Gastrocnemius medialis (tissue), 4 donors: Measurements from ENCODE around the gene RBM42.

Experiments
- CTCF ChIP-seq, 5 experiments: fragments of 450-650 bp in 3 of 5; fragments of 200-600 bp in 2 of 5; sonication (generic) in 2 of 5; IDR thresholded peaks in 4 of 5; conservative IDR thresholded peaks in 1 of 5; 1 replicate in 4 of 5; 2 replicates in 1 of 5; pipeline ENCODE4 v1.5.1; 2016 to 2019; ENCODE audit warnings: antibody characterized with exemption in 5 of 5, mild to moderate bottlenecking in 3 of 5, moderate library complexity in 3 of 5
- POLR2A ChIP-seq, 2 donors: fragments of 450-650 bp; IDR thresholded peaks; one replicate each; pipeline ENCODE4 v1.6.1; 2017; ENCODE audit warnings: antibody characterized with exemption in 2 of 2, mild to moderate bottlenecking in 2 of 2, moderate library complexity in 2 of 2

GRCh38 chr19:35629332-35629633 is 447 bp downstream of the RBM42 start:
- no peak for TF ChIP-seq CTCF (IDR thresholded peaks at IDR 0.05 in 4 of 5, conservative IDR thresholded peaks at IDR 0.05 in 1 of 5)
- TF ChIP-seq POLR2A (IDR thresholded peaks at IDR 0.05) = no peak
